OCI-LY3 (cell line): ENCODE results near the gene LRBA.
"Not testable (repeated sequence)": the region's sequence is repeated elsewhere in the genome, so short reads cannot be mapped to it uniquely, and the experiment has no call there.

Source experiments
- H2AFZ ChIP-seq: fragments of 200-600, 300-600 bp; shearing (Covaris generic); 2 replicates; pipeline ENCODE4 v1.6.0; 2014; ENCODE audit warnings: antibody characterized with exemption, low read depth, low read length
- H3K27ac ChIP-seq: fragments of 200-600, 300-600 bp; sonication (generic); 2 replicates; pipeline ENCODE4 v1.5.1; 2014; ENCODE audit warnings: mild to moderate bottlenecking, low read length, moderate library complexity, mixed read lengths
- H3K27me3 ChIP-seq: fragments of 200-600, 300-600 bp; sonication (generic); 2 replicates; pipeline ENCODE4 v1.6.1; 2014; ENCODE audit warnings: low read depth, low read length, mixed read lengths
- H3K36me3 ChIP-seq: fragments of 200-600, 300-600 bp; sonication (generic); replicated peaks from 2 replicates; pipeline ENCODE3; 2014; ENCODE audit warnings: low read depth, low read length, mixed read lengths
- H3K4me1 ChIP-seq: fragments of 300-600, 200-600 bp; sonication (generic); 2 replicates; pipeline ENCODE4 v1.6.1; 2014; ENCODE audit warnings: low read length, mixed read lengths
- H3K4me2 ChIP-seq: fragments of 200-600, 300-600 bp; sonication (generic); 2 replicates; pipeline ENCODE4 v1.6.1; 2014; ENCODE audit warnings: low read length, mixed read lengths
- H3K4me3 ChIP-seq: fragments of 300-600, 200-600 bp; sonication (generic); 2 replicates; pipeline ENCODE4 v1.5.1; 2014; ENCODE audit warnings: antibody characterized with exemption, mild to moderate bottlenecking, low read length, moderate library complexity
- H3K79me2 ChIP-seq: fragments of 300-600, 200-600 bp; shearing (Covaris generic); 2 replicates; pipeline ENCODE4 v1.6.1; 2014; ENCODE audit warnings: mild to moderate bottlenecking, low read length, mixed read lengths
- H3K9ac ChIP-seq: fragments of 300-600, 200-600 bp; shearing (Covaris generic); 2 replicates; pipeline ENCODE4 v1.6.0; 2014; ENCODE audit warnings: mild to moderate bottlenecking, low read length, moderate library complexity
- H3K9me3 ChIP-seq: fragments of 200-600, 300-600 bp; shearing (Covaris generic); 2 replicates; pipeline ENCODE4 v1.6.1; 2014; ENCODE audit warnings: low read length, mixed read lengths; ENCODE audit not compliant: insufficient read depth
- H4K20me1 ChIP-seq: fragments of 200-600, 300-600 bp; sonication (generic); 2 replicates; pipeline ENCODE4 v1.6.1; 2016; ENCODE audit warnings: low read length, mixed read lengths; ENCODE audit not compliant: insufficient read depth
- EZH2phosphoT487 ChIP-seq: fragments of 200-600 bp; shearing (Covaris generic); IDR thresholded peaks from 2 replicates; pipeline ENCODE4 v1.6.1; 2018; ENCODE audit warnings: antibody characterized with exemption, mixed run types, low read depth
- TF ChIP-seq, protein P1 (sequence below): fragments of 200-600, 300-600 bp; sonication (generic); IDR thresholded peaks from 2 replicates; pipeline ENCODE4 v1.5.1; 2014; ENCODE audit warnings: antibody characterized with exemption, low read length, low read depth

Gene LRBA

DNA sequence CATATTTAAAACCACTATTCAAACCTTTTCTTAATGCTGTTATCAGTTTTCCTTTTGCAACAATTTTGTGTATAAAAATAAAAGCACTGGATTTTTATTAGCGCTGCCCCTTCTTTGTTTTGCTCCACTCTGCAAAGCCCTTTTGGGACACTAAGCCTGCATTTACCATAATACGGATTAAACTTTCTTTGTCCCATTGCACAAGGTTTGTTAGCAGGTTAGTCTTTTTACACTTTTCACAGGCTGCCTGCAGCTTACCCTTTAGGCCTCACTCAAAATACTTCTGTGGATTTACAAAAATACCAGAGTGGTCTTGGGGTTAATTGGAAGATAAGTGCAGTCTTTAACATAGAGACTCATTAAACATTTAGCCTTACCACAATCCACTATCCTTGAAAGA is 468.8 kb downstream of the LRBA start:
- Histone ChIP-seq H4K20me1 (no peaks in the 10 kb centered on the region), H3K27ac (no peak overlapping the region), H3K36me3 (no peaks in the 10 kb centered on the region), H3K4me2 (no peak overlapping the region), H3K27me3 (no peaks in the 10 kb centered on the region), H3K9ac (no peak overlapping the region), H3K9me3 (no peaks in the 10 kb centered on the region), H2AFZ (no peak overlapping the region), H3K4me3 (no peak overlapping the region), H3K4me1 (no peaks in the 10 kb centered on the region), H3K79me2 (no peaks in the 10 kb centered on the region)
- TF ChIP-seq, protein P1, sequence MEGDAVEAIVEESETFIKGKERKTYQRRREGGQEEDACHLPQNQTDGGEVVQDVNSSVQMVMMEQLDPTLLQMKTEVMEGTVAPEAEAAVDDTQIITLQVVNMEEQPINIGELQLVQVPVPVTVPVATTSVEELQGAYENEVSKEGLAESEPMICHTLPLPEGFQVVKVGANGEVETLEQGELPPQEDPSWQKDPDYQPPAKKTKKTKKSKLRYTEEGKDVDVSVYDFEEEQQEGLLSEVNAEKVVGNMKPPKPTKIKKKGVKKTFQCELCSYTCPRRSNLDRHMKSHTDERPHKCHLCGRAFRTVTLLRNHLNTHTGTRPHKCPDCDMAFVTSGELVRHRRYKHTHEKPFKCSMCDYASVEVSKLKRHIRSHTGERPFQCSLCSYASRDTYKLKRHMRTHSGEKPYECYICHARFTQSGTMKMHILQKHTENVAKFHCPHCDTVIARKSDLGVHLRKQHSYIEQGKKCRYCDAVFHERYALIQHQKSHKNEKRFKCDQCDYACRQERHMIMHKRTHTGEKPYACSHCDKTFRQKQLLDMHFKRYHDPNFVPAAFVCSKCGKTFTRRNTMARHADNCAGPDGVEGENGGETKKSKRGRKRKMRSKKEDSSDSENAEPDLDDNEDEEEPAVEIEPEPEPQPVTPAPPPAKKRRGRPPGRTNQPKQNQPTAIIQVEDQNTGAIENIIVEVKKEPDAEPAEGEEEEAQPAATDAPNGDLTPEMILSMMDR, result no peak
- no peak for TF ChIP-seq EZH2phosphoT487

DNA sequence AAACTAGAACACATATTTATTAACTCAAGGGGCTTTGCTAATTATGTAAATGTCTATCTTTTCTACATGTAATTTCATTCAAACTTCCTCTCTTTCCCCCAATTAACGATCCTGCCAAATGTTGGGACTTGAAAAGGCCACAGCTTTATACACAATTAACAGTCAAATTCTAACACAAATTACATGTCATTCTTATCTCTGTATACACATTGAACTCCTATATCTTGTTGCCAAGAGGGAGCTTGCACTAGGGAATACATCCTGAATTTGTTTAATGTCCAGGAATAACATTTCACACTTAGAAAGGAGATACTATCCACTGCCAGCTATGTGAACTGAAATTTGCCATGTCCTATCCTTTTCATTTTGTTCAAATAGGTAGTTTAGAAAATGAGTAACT is 472.0 kb downstream of the LRBA start:
- Histone ChIP-seq H3K4me3 (no peak overlapping the region), H3K27me3 (no peaks in the 10 kb centered on the region), H3K9ac (no peak overlapping the region), H3K4me1 (no peaks in the 10 kb centered on the region), H4K20me1 (no peaks in the 10 kb centered on the region), H2AFZ (no peak overlapping the region), H3K4me2 (no peak overlapping the region), H3K36me3 (no peaks in the 10 kb centered on the region), H3K27ac (no peak overlapping the region), H3K79me2 (no peaks in the 10 kb centered on the region), H3K9me3 (no peaks in the 10 kb centered on the region)
- no peak for TF ChIP-seq EZH2phosphoT487

DNA sequence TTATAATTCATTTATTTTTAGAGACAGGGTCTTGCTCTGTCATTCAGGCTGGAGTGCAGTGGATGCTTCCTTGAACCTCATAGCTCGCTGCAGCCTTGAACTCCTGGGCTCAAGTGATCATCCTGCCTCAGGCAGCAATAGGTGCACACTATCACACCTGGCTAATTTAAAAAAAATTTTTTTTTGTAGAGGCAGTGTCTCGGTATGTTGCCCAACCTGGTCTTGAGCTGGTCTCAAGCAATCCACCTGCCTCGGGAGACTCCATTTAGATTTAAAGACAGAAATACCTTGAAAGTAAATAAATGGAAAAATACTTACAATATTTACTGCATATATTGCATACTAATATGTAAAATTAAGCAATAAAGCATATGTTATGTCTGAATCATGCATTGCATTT is 473.4 kb downstream of the LRBA start:
- Histone ChIP-seq H4K20me1 (no peaks in the 10 kb centered on the region), H3K4me1 (no peaks in the 10 kb centered on the region), H3K27ac (no peak overlapping the region), H3K9me3 (no peaks in the 10 kb centered on the region), H3K36me3 (no peaks in the 10 kb centered on the region), H3K9ac (no peak overlapping the region), H3K4me3 (no peak overlapping the region), H3K4me2 (no peak overlapping the region), H2AFZ (no peak overlapping the region), H3K27me3 (no peaks in the 10 kb centered on the region), H3K79me2 (no peaks in the 10 kb centered on the region)
- no peak for TF ChIP-seq EZH2phosphoT487
- TF ChIP-seq, protein P1, result no peak

DNA sequence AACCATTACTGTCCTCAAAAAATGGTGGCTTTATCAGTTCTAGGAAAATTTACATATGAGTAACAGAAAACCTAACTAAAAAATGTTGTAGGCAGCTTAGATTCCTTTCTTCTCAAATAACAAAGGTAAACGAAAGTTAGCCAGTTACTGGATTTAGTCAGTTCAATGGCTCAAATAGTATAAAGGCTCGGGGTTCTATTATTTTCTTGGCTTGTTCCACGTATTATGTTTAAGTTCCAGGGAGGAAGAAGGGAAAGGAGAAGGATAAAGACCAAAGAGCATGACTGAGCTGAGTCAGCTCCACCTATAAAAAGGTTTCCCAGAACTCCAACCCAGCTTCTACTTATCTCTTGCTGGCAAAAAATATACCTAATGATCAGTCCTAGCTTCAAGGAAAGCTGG is 474.1 kb downstream of the LRBA start:
- Histone ChIP-seq H3K27me3 (no peaks in the 10 kb centered on the region), H3K4me3 (no peak overlapping the region), H3K9me3 (no peaks in the 10 kb centered on the region), H2AFZ (no peak overlapping the region), H3K4me1 (no peaks in the 10 kb centered on the region), H3K9ac (no peak overlapping the region), H3K27ac (no peak overlapping the region), H3K36me3 (no peaks in the 10 kb centered on the region), H3K79me2 (no peaks in the 10 kb centered on the region), H4K20me1 (no peaks in the 10 kb centered on the region), H3K4me2 (no peak overlapping the region)
- no peak for TF ChIP-seq EZH2phosphoT487
- TF ChIP-seq, protein P1, result no peak

DNA sequence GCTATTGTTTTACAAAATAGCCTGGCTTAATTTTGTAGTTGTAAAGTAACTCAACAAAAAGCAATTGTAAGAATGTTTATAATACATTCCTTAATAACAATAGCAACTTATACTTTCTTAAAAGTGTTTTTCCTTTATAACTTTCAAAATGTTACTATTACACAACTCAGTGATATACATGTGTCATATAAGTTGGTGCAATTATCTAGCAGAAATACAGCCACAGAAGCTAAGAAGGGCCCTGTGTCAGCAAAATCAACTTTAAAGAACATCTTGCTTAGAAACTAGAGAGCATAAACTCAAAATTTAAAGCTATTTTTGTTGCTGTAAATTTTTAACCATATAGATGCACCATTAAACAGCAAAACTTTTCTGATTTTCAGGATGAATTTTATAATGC is 474.5 kb downstream of the LRBA start:
- Histone ChIP-seq H3K27me3 (no peaks in the 10 kb centered on the region), H3K9ac (no peak overlapping the region), H3K36me3 (no peaks in the 10 kb centered on the region), H3K27ac (no peak overlapping the region), H2AFZ (no peak overlapping the region), H3K79me2 (no peaks in the 10 kb centered on the region), H3K9me3 (no peaks in the 10 kb centered on the region), H3K4me3 (no peak overlapping the region), H3K4me1 (no peaks in the 10 kb centered on the region), H3K4me2 (no peak overlapping the region), H4K20me1 (no peaks in the 10 kb centered on the region)
- TF ChIP-seq, protein P1, result no peak
- no peak for TF ChIP-seq EZH2phosphoT487

DNA sequence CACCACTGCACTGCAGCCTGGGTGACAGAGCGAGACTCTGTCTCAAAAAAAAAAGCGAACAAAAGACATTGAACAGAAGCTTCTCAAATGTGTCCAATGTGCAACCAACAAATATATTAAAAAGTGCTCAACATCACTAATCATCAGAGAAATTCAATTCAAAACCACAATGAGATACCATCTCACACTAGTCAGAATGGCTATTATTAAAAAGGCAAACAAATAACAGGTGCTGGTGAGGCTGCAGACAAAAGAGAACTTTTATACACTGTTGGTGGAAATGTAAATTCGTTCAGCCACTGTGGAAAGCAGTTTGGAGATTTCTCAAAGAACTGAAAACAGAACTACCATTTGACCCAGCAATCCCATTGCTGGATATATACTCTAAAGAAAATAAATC is 477.2 kb downstream of the LRBA start:
- not testable (repeated sequence) for H3K4me3 ChIP-seq, H3K27me3 ChIP-seq, H4K20me1 ChIP-seq, H3K79me2 ChIP-seq, H3K9me3 ChIP-seq, H3K4me1 ChIP-seq, H3K4me2 ChIP-seq, H3K36me3 ChIP-seq, H3K27ac ChIP-seq, H2AFZ ChIP-seq, H3K9ac ChIP-seq
